ENCODE results near the gene CWF19L1.
A peak's percentile ranks its signal among the peaks of the same experiment; 100 is the strongest.
"Not testable (repeated sequence)": the region's sequence is repeated elsewhere in the genome, so short reads cannot be mapped to it uniquely, and the experiment has no call there.

CWF19L1 gene

GRCh38 chr10:100267239-100268104 lies at the start of gene CWF19L1:
CWF19L1 (minus strand) TSS chr10:100267638; CDS start chr10:100267593, 45 bp downstream.
- Histone ChIP-seq H3K27ac (no peak within 1 kb of the TSS), H3K4me3 (peak within 1 kb of the TSS; percentile 84), H3K9ac (ENCODE audit: insufficient read length) (peak within 1 kb of the TSS; percentile 80), H3K36me3 (ENCODE audit: insufficient read depth, low read length) (no peaks in the 10 kb centered on the region), H3K9me3 (ENCODE audit: low read depth, low read length) (no peaks in the 10 kb centered on the region)
- DNase-seq (ENCODE audit: low read depth, low spot score), result peak; percentile 24
- TF ChIP-seq FOXP2 (optimal IDR thresholded peaks at IDR 0.05; ENCODE audit: control extremely low read depth, extremely low read length, insufficient read depth) (no peak), POLR2AphosphoS5 (IDR thresholded peaks at IDR 0.05; ENCODE audit: borderline replicate concordance, low read depth, low read length) (peak; percentile 55; the same call in 1 of the 2 replicates), EZH2 (IDR thresholded peaks at IDR 0.05) (no peak)

GRCh38 chr10:100315615-100316014 lies 48.2 kb upstream of the CWF19L1 start:
- Histone ChIP-seq H3K27ac (peak overlapping the region; percentile 95), H3K9ac (ENCODE audit: insufficient read length) (no peak overlapping the region), H3K9me3 (ENCODE audit: low read depth, low read length) (no peaks in the 10 kb centered on the region), H3K36me3 (ENCODE audit: insufficient read depth, low read length) (no peaks in the 10 kb centered on the region), H3K4me3 (peak overlapping the region; percentile 43; the same call in 1 of the 2 replicates)
- DNase-seq (ENCODE audit: low read depth, low spot score), result peak; percentile 78
- TF ChIP-seq POLR2AphosphoS5 (IDR thresholded peaks at IDR 0.05; ENCODE audit: borderline replicate concordance, low read depth, low read length) (peak; percentile 37; the same call in 1 of the 2 replicates), FOXP2 (optimal IDR thresholded peaks at IDR 0.05; ENCODE audit: control extremely low read depth, extremely low read length, insufficient read depth) (peak; percentile 11), EZH2 (IDR thresholded peaks at IDR 0.05) (no peak)

- Histone ChIP-seq H3K36me3 (ENCODE audit: insufficient read depth, low read length) (no peaks in the 10 kb centered on the region), H3K27ac (no peak overlapping the region), H3K9me3 (ENCODE audit: low read depth, low read length) (no peaks in the 10 kb centered on the region), H3K4me3 (no peak overlapping the region), H3K9ac (ENCODE audit: insufficient read length) (no peak overlapping the region)
- TF ChIP-seq POLR2AphosphoS5 (IDR thresholded peaks at IDR 0.05; ENCODE audit: borderline replicate concordance, low read depth, low read length), result no peak
- no peak for TF ChIP-seq EZH2 (IDR thresholded peaks at IDR 0.05)
- no peak for TF ChIP-seq FOXP2 (optimal IDR thresholded peaks at IDR 0.05; ENCODE audit: control extremely low read depth, extremely low read length, insufficient read depth)
- DNase-seq (ENCODE audit: low read depth, low spot score), result no peak
These were observed 43.9 kb upstream of the CWF19L1 start for GRCh38 chr10:100311298-100311697.

GRCh38 chr10:100307684-100308083 lies 40.2 kb upstream of the CWF19L1 start:
- TF ChIP-seq POLR2AphosphoS5 (IDR thresholded peaks at IDR 0.05; ENCODE audit: borderline replicate concordance, low read depth, low read length) (no peak), FOXP2 (optimal IDR thresholded peaks at IDR 0.05; ENCODE audit: control extremely low read depth, extremely low read length, insufficient read depth) (no peak), EZH2 (IDR thresholded peaks at IDR 0.05) (no peak)
- no peak overlapping the region for H3K27ac ChIP-seq

GRCh38 chr10:100306861-100307260 lies 39.4 kb upstream of the CWF19L1 start:
- Histone ChIP-seq H3K9ac (ENCODE audit: insufficient read length) (no peak overlapping the region), H3K9me3 (ENCODE audit: low read depth, low read length) (no peaks in the 10 kb centered on the region), H3K4me3 (no peak overlapping the region), H3K36me3 (ENCODE audit: insufficient read depth, low read length) (no peaks in the 10 kb centered on the region), H3K27ac (no peak overlapping the region)
- no peak for TF ChIP-seq EZH2 (IDR thresholded peaks at IDR 0.05)
- no peak for TF ChIP-seq POLR2AphosphoS5 (IDR thresholded peaks at IDR 0.05; ENCODE audit: borderline replicate concordance, low read depth, low read length)
- TF ChIP-seq FOXP2 (optimal IDR thresholded peaks at IDR 0.05; ENCODE audit: control extremely low read depth, extremely low read length, insufficient read depth), result no peak
- no peak for DNase-seq (ENCODE audit: low read depth, low spot score)

More at GRCh38 chr10:100307684-100308083, 40.2 kb upstream of the CWF19L1 start:
- Histone ChIP-seq H3K9ac (ENCODE audit: insufficient read length) (no peak overlapping the region), H3K9me3 (ENCODE audit: low read depth, low read length) (no peaks in the 10 kb centered on the region), H3K36me3 (ENCODE audit: insufficient read depth, low read length) (no peaks in the 10 kb centered on the region), H3K4me3 (no peak overlapping the region)
- DNase-seq (ENCODE audit: low read depth, low spot score), result no peak

- no peak for TF ChIP-seq EZH2 (IDR thresholded peaks at IDR 0.05)
- TF ChIP-seq POLR2AphosphoS5 (IDR thresholded peaks at IDR 0.05; ENCODE audit: borderline replicate concordance, low read depth, low read length), result no peak
- no peak for TF ChIP-seq FOXP2 (optimal IDR thresholded peaks at IDR 0.05; ENCODE audit: control extremely low read depth, extremely low read length, insufficient read depth)
- H3K27ac ChIP-seq, result no peak overlapping the region
- no peaks in the 10 kb centered on the region for H3K36me3 ChIP-seq (ENCODE audit: insufficient read depth, low read length)
- DNase-seq (ENCODE audit: low read depth, low spot score), result no peak
- no peak overlapping the region for H3K9ac ChIP-seq (ENCODE audit: insufficient read length)
- no peaks in the 10 kb centered on the region for H3K9me3 ChIP-seq (ENCODE audit: low read depth, low read length)
- no peak overlapping the region for H3K4me3 ChIP-seq
These were observed 37.0 kb upstream of the CWF19L1 start for GRCh38 chr10:100304414-100304813.

- Histone ChIP-seq H3K9me3 (ENCODE audit: low read depth, low read length) (no peaks in the 10 kb centered on the region), H3K4me3 (no peak overlapping the region), H3K9ac (ENCODE audit: insufficient read length) (no peak overlapping the region), H3K36me3 (ENCODE audit: insufficient read depth, low read length) (no peaks in the 10 kb centered on the region), H3K27ac (no peak overlapping the region)
- DNase-seq (ENCODE audit: low read depth, low spot score), result no peak
- TF ChIP-seq FOXP2 (optimal IDR thresholded peaks at IDR 0.05; ENCODE audit: control extremely low read depth, extremely low read length, insufficient read depth) (no peak), POLR2AphosphoS5 (IDR thresholded peaks at IDR 0.05; ENCODE audit: borderline replicate concordance, low read depth, low read length) (no peak), EZH2 (IDR thresholded peaks at IDR 0.05) (no peak)
These were observed 36.4 kb upstream of the CWF19L1 start for GRCh38 chr10:100303724-100304319.

GRCh38 chr10:100301123-100301522 lies 33.7 kb upstream of the CWF19L1 start:
- DNase-seq (ENCODE audit: low read depth, low spot score); H3K36me3 ChIP-seq (ENCODE audit: insufficient read depth, low read length); H3K9ac ChIP-seq (ENCODE audit: insufficient read length); H3K27ac ChIP-seq; H3K9me3 ChIP-seq (ENCODE audit: low read depth, low read length); H3K4me3 ChIP-seq: not testable (repeated sequence)

Data from SK-N-MC (cell line).